GM12872 (cell line): Measurements from ENCODE around the gene PERM1.

Experiments used
- CTCF ChIP-seq: IDR thresholded peaks from 3 replicates; pipeline ENCODE4 v1.5.1; 2011; ENCODE audit warnings: low read depth, mild to moderate bottlenecking, low read length, moderate library complexity; ENCODE audit not compliant: insufficient read depth

Gene PERM1

GRCh38 chr1:998995-999724 lies 17.3 kb upstream of the PERM1 start:
- TF ChIP-seq CTCF = no peak

- no peak for TF ChIP-seq CTCF
These were observed 16.8 kb upstream of the PERM1 start for GRCh38 chr1:998745-998994.

- no peak for TF ChIP-seq CTCF
These were observed 16.3 kb upstream of the PERM1 start for GRCh38 chr1:997993-998744.

- TF ChIP-seq CTCF = no peak
These were observed 15.8 kb upstream of the PERM1 start for GRCh38 chr1:997713-997992.

GRCh38 chr1:996851-997712 lies 15.2 kb upstream of the PERM1 start:
- TF ChIP-seq CTCF = no peak

- TF ChIP-seq CTCF = no peak
These were observed 14.1 kb upstream of the PERM1 start for GRCh38 chr1:995665-996633.
